HL-60 (cell line): ENCODE results near the gene SEPTIN11.

Experiments
- DNase-seq, 2 experiments: peaks; one replicate each; pipeline ENCODE4 v3.0.0-alpha.2; 2010 to 2020; ENCODE audit warnings: low read depth in 1 of 2, low spot score in 1 of 2
- H3K27ac ChIP-seq: fragments of 250-450 bp; sonication (Bioruptor Pico); replicated peaks from 2 replicates; pipeline ENCODE4 v1.5.1; 2020; ENCODE audit warnings: mild to moderate bottlenecking, moderate library complexity
- H3K27me3 ChIP-seq: fragments of 250-450 bp; sonication (Bioruptor Pico); 2 replicates; pipeline ENCODE4 v1.5.1; 2021; ENCODE audit warnings: mild to moderate bottlenecking, moderate library complexity; ENCODE audit not compliant: insufficient read depth, poor library complexity, severe bottlenecking
- H3K4me3 ChIP-seq: replicated peaks from 2 replicates; pipeline ENCODE4 v1.5.1; 2011; ENCODE audit warnings: mild to moderate bottlenecking, control low read depth, low read length; ENCODE audit not compliant: insufficient read depth
- CTCF ChIP-seq: IDR thresholded peaks from one replicate; pipeline ENCODE4 v1.5.1; 2011; ENCODE audit warnings: low read length, control low read depth, inconsistent platforms; ENCODE audit not compliant: insufficient read depth
- GABPA ChIP-seq: IDR thresholded peaks from 2 replicates; pipeline ENCODE4 v1.6.1; 2012; ENCODE audit warnings: low read depth
- POLR2AphosphoS5 ChIP-seq: IDR thresholded peaks from 2 replicates; pipeline ENCODE4 v1.6.1; 2012; ENCODE audit warnings: low read depth
- REST ChIP-seq: IDR thresholded peaks from 2 replicates; pipeline ENCODE4 v1.6.1; 2012; ENCODE audit warnings: low read depth; ENCODE audit not compliant: insufficient replicate concordance
- SPI1 ChIP-seq: IDR thresholded peaks from 2 replicates; pipeline ENCODE4 v1.6.1; 2012; ENCODE audit warnings: low read depth, mild to moderate bottlenecking, borderline replicate concordance

SEPTIN11 gene

GRCh38 chr4:76905521-76905920 is 44.0 kb upstream of the SEPTIN11 start:
- TF ChIP-seq POLR2AphosphoS5 = no peak
- no peak for TF ChIP-seq CTCF
- TF ChIP-seq SPI1 = no peak
- TF ChIP-seq REST = no peak
- no peak for TF ChIP-seq GABPA

GRCh38 chr4:76909711-76910110 is 39.8 kb upstream of the SEPTIN11 start:
- no peak overlapping the region for H3K4me3 ChIP-seq
- H3K27me3 ChIP-seq = peaks cover 5% of the 10 kb centered on the region
- TF ChIP-seq REST (no peak), GABPA (no peak), POLR2AphosphoS5 (no peak), SPI1 (no peak), CTCF (no peak)
- H3K27ac ChIP-seq = no peak overlapping the region
- DNase-seq = no peak

More at GRCh38 chr4:76905521-76905920, 44.0 kb upstream of the SEPTIN11 start:
- Histone ChIP-seq H3K27ac (no peak overlapping the region), H3K27me3 (no peaks in the 10 kb centered on the region), H3K4me3 (no peak overlapping the region)
- no peak for DNase-seq

GRCh38 chr4:76920715-76921114 is 28.8 kb upstream of the SEPTIN11 start:
- no peak overlapping the region for H3K27ac ChIP-seq
- no peak for DNase-seq
- H3K4me3 ChIP-seq = no peak overlapping the region
- no peak for TF ChIP-seq GABPA
- no peak for TF ChIP-seq REST
- no peak for TF ChIP-seq SPI1
- TF ChIP-seq POLR2AphosphoS5 = no peak
- TF ChIP-seq CTCF = no peak
- no peaks in the 10 kb centered on the region for H3K27me3 ChIP-seq
